HG03095 (cell line): ENCODE data around the gene TSFM.

Experiments used
- ATAC-seq: cut with Tn5 transposase; IDR thresholded peaks from one replicate; pipeline ENCODE4 v1.9.1; 2021; ENCODE audit warnings: moderate library complexity; ENCODE audit not compliant: unreplicated experiment

TSFM gene

DNA sequence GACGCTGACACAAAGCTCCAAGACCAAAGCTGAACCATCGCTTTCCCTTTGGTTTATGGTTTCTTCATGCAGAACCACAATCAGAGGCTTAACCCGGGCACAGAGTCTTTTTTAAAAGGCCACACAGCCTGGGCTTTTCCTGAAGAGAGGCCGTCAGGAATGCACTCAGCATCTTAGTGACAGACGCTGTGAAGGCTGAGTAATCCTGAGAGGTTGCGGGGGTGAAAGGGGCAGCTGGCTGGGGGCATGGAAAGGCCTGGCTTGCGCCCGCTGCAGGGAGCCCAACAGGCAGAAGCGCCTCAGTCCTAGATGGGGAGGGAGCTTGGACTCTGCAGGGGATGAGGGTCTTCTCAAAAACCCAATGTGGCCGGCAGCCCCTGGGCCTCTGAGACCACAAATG is 50.4 kb downstream of the TSFM start:
- ATAC-seq = no peak

DNA sequence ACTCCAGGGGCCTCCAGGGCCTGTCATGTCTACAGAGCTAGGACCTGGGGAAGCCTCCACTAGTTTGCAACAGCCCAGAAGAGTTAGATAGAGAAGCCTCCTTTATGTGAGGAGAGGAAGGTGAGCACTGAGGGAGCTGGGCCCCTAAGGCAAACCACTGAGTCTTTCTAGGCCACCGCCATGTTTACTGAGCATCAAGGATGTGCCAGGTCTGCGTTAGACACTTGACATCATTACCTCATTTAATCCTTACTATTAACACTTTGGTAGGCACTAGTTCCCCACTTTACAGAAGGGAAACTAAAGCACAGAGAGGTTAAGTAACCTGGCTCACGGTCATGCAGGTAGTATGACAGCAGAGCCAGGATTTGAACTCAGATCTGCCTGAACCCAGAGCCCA is 51.1 kb downstream of the TSFM start:
- ATAC-seq = no peak

DNA sequence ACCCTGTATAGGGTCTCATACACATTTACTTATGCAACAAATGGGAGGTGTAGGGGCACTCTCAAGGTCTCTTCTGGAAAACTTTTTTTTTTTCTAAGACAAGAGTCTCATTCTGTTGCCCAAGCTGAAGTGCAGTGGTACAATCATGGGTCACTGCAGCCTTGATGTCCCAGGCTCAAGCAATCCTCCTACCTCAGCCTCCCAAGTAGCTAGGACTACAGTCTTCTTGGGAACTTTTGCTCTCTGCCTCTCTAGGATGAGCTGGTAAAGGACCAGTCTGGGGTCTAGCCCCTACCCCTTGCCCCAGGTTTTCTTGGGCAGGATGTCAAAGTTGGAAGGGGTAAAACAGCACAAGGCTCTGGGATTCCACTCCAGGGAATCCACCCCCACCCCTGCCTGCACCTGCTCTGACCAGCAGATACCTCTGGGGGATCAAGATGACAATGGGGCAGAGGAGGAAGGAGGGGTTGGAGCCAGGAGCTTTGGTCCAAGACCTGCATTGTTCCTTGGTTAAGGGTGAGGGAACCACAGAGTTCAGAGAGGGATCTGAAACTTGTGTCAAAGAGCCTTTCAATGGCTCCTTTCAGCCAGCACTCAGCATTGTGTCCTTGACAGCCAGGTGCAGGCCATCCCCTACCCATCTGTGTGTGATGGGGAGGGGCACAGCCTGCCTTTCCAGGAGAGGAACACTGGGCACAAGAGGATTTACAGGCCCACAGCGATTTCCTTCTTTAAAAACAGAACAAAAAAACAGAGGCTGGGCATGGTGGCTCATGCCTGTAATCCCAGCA is 51.7 kb downstream of the TSFM start:
- ATAC-seq = no peak

- ATAC-seq = no peak
Measured at GRCh38 chr12:57835366-57836288, 53.0 kb downstream of the TSFM start.

DNA sequence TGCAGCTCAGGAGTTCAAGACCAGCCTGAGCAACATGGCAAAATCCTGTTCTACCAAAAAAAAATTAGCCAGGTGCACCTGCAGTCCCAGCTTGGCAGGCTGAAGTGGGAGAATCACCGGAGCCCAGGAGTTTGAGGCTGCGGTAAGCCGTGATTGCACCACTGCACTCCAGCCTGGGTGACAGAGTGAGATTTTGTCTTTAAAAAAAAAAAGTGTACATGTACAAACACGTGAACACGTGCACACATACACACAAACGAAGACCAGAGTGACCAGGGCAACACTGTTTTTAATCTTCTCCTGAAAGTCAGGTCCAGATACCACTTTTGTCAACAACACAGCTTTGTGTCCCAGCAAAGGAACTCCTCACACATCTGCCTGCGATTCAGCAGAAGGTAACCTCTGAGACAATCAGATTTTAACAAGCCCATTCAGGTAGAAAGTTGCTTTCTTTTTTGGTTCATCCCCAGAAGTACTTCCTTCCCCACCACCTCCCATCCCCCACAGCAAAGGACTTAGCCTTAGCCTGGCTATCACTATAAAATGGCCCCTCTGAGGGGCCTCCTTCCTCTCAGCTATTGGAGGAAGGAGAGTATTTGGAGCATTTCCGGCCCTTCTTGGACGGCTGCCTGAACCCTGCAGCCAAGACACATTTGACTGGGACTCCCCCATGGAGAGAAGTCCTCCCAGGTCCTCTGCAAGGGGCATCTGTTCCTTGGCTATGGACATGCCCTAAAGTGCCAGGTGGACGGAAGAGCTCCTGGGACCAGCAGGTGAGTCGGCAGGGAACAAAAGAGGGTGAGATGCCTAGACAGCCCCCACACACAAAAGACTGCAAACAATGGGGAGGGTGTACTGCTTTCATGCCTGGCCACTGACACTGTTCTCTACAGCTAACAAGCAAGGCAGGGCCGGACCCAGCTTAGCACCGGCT is 54.1 kb downstream of the TSFM start:
- ATAC-seq = peak; percentile 46

DNA sequence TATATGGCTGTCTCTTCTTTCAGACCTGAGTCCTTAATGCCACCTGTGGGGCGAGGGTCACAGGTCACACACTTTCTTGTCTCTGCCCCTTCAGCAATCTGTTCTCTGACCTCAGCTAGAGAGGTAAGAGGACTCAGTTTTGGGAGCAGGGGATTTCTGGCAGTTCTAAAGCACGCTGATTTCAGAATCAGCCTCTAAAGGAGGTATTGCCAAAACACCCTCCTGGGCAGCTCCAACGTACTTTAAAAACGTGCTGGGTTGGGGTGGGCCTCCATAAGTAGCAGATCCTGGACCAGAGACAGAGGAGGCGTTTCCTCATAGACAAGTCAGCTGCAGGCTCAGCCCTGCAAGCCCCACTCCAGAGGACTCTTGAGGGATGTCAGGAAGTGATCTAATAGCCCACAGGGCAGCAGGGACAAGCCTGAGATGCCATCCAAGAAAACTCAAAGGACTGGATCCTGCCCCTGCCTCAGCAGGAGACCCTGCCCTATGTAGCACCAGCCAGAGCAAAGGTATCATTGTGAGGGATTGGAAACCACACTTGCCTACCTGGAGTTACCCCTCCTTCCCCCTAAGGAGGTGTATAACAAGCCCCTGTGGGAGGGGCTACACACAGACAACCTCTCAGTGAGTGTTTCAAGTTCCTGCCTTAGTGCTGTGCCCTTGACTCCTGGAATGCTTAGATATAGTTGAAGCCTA is 55.4 kb downstream of the TSFM start:
- peak; percentile 15 for ATAC-seq

DNA sequence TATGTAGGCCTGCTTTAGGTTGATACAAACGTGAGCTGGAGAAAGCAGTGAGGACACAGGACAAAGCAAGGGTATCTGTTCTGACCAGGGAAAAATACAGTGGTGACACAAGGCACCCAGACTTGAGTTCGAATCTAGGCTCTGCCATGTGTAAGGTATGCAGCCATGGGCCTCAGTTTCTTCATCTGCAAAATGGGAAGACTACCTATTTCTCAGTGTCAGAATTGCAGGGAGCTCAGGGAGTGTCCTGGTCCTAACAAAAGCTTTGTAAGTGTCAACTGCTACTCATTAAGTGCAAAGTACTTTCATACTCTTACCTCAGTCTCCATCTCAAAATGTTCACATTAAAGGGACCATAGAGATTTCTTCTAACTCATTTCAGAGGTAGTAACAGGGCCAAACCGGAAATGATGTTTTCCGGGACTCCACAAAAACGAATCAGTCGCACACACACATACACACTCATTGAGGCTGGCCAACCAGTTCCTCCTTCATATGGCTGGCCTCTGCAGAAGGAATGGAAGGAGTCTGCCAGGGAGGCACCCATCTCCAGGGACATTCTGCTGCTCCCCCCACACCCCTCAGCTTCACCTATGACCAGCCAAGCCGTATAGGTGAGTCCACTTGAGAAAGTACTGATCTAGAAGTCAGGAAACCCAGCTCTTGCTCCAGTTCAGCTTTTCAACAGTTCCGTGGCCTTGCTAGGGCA is 56.2 kb downstream of the TSFM start:
- ATAC-seq = no peak

- no peak for ATAC-seq
Measured at GRCh38 chr12:57839996-57840395, 57.4 kb downstream of the TSFM start.

- ATAC-seq = no peak
Measured at GRCh38 chr12:57840726-57841125, 58.1 kb downstream of the TSFM start.

DNA sequence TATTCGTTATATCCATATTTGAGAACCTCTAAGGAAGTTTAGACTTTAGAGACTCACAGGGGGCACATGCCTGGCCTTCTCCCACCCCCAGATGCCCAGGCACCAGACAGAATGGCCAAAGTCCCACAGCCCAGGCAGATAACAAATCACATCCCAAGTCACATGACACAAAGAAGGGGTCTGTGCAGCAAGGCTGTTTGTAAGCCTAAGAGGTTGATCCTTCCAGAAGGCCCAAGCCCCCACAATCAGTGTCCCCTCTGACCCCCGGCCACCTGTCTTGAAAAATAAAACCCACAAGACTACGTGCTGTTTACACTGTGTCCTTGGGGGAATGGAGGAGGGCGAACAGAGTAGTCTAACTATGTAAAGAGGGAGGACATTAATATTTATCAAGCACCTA is 58.9 kb downstream of the TSFM start:
- no peak for ATAC-seq

DNA sequence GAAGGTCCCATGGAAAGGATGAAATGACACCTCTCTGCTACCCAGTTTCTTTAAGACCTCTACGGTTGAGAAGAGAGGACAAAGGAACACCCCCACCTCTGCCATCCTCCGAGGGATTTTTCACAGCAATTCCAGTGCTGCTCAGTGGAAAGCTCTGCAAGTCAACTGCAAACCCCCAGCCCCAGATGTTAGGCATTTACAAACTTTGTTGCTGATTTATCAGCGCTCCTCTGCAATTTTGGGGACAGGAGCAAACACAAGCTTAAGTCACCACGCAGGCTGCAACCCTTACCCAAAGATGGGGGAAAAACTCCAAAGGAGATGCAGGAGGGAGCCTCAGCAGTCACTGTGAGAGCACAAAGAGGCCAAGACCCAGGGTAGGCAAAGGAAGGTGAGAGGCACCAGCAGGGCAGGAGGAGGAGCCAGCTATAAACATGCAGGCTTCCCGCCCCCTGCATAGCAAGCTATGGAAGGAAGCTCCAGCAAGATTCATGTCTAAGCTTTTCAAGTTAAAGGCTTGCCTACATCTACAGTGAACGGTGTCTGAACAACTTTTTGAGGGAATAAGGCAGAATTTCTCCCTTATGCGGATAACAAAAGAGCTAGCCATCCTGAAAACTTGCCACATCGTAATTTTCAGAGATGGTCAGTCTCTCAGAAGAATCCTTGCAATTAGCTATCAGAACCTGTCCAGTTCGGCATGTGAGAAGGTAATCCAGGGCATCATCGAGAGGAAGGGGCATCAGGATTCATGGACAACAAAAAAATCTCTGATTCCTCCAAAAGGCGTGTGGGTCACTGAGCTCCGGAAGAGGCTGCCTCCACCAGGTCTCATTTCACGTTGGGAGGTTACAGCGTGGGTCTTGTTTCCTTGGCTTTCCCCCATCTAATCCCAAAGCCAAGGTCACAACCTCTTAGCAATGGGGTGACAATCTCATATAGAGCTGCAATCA is 60.0 kb downstream of the TSFM start:
- no peak for ATAC-seq

DNA sequence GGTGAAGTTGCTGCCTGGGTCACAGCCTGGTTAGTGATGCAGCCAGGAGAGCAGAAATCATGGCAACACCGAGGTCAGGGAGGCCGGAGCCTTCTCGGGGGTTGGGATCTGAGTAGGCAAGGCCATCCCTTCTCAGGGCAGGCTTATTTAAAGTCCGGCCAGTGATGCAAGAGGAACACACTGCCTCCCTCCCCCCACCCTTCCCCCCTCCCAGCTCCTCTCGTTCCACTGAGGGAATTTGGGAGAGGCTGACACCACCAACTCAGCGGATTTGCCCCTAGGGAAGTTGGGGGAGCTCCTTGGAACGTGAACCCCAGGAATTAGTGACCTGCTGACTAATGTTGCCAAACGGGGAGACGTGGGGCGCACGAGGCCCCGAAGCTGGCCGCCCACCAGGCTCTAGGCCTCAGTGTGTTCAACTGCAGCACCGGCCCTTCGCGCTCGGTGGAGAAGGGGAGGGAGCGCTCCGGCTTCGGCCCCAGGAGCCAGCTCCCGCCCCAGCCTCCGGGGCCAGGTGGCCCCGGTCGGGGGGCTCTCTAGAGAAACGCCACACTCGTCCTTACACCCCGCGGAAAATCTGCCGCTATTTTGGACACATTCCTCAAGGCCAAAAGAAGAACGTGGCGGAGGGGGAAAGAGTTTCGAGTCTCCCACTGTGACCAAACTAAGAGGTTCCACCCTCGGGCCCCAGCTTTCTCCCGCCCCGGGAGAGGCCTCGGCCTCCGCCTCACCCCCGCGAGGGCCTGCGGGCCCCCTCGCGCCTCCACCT is 62.3 kb downstream of the TSFM start:
- ATAC-seq = peak; percentile 10

DNA sequence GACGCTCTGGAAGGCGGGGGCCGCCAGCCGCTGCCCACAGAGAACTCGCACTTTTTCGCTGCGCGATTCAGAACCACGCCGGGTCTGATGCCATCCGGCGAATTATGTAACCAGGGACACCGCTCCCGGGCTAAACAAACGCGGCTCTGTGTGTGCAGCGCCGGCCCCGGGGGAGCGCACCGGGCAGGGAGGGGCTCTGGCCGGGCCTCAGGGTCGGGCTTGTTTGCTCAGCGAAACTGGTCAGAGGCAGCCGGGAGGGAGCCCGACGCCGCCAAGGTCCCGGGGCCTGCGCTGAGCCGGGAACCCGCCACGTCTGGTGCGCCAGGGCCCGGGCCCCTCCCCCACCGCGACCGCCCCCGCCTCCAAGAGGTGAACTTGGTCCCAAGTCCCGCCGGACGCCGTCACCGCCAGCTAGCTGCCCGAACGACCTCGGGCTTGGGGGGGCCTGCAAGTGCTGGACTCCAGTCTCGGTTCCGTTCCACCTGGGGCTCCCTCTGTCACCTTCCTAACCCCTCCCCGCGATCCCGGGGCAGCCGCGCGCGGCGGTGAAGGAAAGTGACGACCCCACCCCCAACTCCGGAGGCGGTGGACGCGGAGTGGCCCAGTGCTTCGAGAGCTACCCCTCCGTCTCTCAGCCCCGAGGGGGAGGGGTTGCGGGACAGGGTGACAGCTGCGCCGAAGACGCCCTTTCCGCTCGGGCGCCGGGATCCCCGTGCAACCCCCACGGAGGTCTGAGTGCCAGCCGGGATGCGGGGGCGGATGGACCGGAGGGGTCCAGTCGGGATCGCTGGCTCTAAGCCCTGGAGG is 63.1 kb downstream of the TSFM start:
- peak; percentile 27 for ATAC-seq

GRCh38 chr12:57846285-57846576 is 63.6 kb downstream of the TSFM start:
- no peak for ATAC-seq

- peak; percentile 40 for ATAC-seq
Measured at GRCh38 chr12:57846577-57847319, 64.2 kb downstream of the TSFM start, which contains the start of gene CTDSP2. Gene CTDSP2, minus strand, starts transcription at chr12:57846729. Its CDS starts 294 bp downstream, at chr12:57846435.
